HG02678 (cell line): ENCODE results near the gene DOCK4.

Experiments used
- ATAC-seq: cut with Tn5 transposase; IDR thresholded peaks from one replicate; pipeline ENCODE4 v1.9.1; 2021; ENCODE audit warnings: mild to moderate bottlenecking, moderate library complexity; ENCODE audit not compliant: unreplicated experiment

Gene DOCK4

GRCh38 chr7:112223310-112223709, 17.1 kb upstream of the DOCK4 start:
- no peak for ATAC-seq

GRCh38 chr7:112220877-112221434, 14.8 kb upstream of the DOCK4 start:
- no peak for ATAC-seq

- ATAC-seq, result no peak
Measured at GRCh38 chr7:112215787-112216186, 9.6 kb upstream of the DOCK4 start.

- no peak for ATAC-seq
Measured at GRCh38 chr7:112214883-112215282, 8.7 kb upstream of the DOCK4 start.

- ATAC-seq, result no peak
Measured at GRCh38 chr7:112214268-112214667, 8.1 kb upstream of the DOCK4 start.

- no peak for ATAC-seq
Measured at GRCh38 chr7:112213735-112214134, 7.5 kb upstream of the DOCK4 start.

- no peak for ATAC-seq
Measured at GRCh38 chr7:112212571-112212970, 6.4 kb upstream of the DOCK4 start.

GRCh38 chr7:112211348-112211907, 5.2 kb upstream of the DOCK4 start:
- no peak for ATAC-seq

GRCh38 chr7:112207765-112208164, 1.6 kb upstream of the DOCK4 start:
- ATAC-seq, result no peak

- no peak for ATAC-seq
Measured at GRCh38 chr7:112206991-112207592, 893 bp upstream of the DOCK4 start.

- ATAC-seq, result peak; percentile 3
Measured at GRCh38 chr7:112205343-112206237, 609 bp downstream of the DOCK4 start.

- no peak for ATAC-seq
Measured at GRCh38 chr7:112204499-112205342, 1.5 kb downstream of the DOCK4 start.

GRCh38 chr7:112203365-112203739, 2.8 kb downstream of the DOCK4 start:
- no peak for ATAC-seq

GRCh38 chr7:112202816-112203215, 3.4 kb downstream of the DOCK4 start:
- ATAC-seq, result no peak

GRCh38 chr7:112201839-112202238, 4.4 kb downstream of the DOCK4 start:
- ATAC-seq, result no peak

GRCh38 chr7:112201411-112201810, 4.8 kb downstream of the DOCK4 start:
- ATAC-seq, result no peak

GRCh38 chr7:112199672-112200071, 6.5 kb downstream of the DOCK4 start:
- ATAC-seq, result no peak

GRCh38 chr7:112199035-112199655, 7.1 kb downstream of the DOCK4 start:
- ATAC-seq, result no peak

- no peak for ATAC-seq
Measured at GRCh38 chr7:112197322-112197721, 8.9 kb downstream of the DOCK4 start.

GRCh38 chr7:112195717-112196116, 10.5 kb downstream of the DOCK4 start:
- no peak for ATAC-seq
